C4-2B (cell line): ENCODE measurements around the gene DOC2B.

Experiments used
- H3K27ac ChIP-seq: fragments of 450-650 bp; 2 replicates; pipeline ENCODE4 v1.5.1; 2017
- ZFX ChIP-seq: fragments of 450-650 bp; IDR thresholded peaks from 2 replicates; pipeline ENCODE4 v1.6.1; 2017
- TF ChIP-seq, protein P1 (sequence below): fragments of 450-650 bp; conservative IDR thresholded peaks from 2 replicates; pipeline ENCODE4 v1.5.1; 2017; ENCODE audit warnings: mild to moderate bottlenecking

Gene DOC2B

GRCh38 chr17:187130-187529 is 5.7 kb upstream of the DOC2B start:
- no peak for TF ChIP-seq ZFX
- TF ChIP-seq, protein P1, sequence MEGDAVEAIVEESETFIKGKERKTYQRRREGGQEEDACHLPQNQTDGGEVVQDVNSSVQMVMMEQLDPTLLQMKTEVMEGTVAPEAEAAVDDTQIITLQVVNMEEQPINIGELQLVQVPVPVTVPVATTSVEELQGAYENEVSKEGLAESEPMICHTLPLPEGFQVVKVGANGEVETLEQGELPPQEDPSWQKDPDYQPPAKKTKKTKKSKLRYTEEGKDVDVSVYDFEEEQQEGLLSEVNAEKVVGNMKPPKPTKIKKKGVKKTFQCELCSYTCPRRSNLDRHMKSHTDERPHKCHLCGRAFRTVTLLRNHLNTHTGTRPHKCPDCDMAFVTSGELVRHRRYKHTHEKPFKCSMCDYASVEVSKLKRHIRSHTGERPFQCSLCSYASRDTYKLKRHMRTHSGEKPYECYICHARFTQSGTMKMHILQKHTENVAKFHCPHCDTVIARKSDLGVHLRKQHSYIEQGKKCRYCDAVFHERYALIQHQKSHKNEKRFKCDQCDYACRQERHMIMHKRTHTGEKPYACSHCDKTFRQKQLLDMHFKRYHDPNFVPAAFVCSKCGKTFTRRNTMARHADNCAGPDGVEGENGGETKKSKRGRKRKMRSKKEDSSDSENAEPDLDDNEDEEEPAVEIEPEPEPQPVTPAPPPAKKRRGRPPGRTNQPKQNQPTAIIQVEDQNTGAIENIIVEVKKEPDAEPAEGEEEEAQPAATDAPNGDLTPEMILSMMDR = no peak
- H3K27ac ChIP-seq = no peak overlapping the region

DNA sequence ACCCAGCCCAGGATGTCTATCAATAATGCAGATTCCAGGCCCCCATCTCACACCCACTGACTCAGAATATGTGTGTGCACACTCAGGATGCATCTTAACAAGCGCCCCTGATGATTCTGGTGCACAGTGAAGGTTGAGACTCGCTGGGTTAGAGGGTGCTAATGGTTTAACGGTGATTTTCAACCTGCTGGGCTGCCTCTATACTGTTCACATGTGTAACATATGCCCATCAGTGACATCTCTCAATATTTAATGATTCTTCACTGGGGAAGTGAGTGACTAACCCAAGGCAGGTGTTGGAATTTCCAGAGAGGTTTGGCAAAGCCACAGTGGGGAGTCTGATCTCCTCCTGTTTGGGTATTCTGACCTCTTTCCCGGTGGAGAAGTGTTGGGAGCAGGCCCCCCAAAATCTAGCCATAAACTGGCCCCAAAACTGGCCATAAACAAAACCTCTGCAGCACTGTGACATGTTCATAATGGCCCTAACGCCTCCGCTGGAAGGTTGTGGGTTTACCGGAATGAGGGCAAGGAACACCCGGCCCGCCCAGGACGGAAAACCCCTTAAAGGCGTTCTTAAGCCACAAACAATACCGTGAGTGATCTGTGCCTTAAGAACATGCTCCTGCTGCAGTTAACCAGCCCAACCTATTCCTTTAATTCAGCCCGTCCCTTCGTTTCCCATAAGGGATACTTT is 4.1 kb upstream of the DOC2B start:
- TF ChIP-seq ZFX = no peak
- TF ChIP-seq, protein P1 = no peak
- H3K27ac ChIP-seq = no peak overlapping the region

GRCh38 chr17:183021-183420 is 1.6 kb upstream of the DOC2B start:
- no peak overlapping the region for H3K27ac ChIP-seq
- TF ChIP-seq, protein P1 = no peak
- TF ChIP-seq ZFX = no peak

- no peak for TF ChIP-seq ZFX
- TF ChIP-seq, protein P1 = no peak
- no peak overlapping the region for H3K27ac ChIP-seq
These were observed 751 bp upstream of the DOC2B start for GRCh38 chr17:182050-182751.

DNA sequence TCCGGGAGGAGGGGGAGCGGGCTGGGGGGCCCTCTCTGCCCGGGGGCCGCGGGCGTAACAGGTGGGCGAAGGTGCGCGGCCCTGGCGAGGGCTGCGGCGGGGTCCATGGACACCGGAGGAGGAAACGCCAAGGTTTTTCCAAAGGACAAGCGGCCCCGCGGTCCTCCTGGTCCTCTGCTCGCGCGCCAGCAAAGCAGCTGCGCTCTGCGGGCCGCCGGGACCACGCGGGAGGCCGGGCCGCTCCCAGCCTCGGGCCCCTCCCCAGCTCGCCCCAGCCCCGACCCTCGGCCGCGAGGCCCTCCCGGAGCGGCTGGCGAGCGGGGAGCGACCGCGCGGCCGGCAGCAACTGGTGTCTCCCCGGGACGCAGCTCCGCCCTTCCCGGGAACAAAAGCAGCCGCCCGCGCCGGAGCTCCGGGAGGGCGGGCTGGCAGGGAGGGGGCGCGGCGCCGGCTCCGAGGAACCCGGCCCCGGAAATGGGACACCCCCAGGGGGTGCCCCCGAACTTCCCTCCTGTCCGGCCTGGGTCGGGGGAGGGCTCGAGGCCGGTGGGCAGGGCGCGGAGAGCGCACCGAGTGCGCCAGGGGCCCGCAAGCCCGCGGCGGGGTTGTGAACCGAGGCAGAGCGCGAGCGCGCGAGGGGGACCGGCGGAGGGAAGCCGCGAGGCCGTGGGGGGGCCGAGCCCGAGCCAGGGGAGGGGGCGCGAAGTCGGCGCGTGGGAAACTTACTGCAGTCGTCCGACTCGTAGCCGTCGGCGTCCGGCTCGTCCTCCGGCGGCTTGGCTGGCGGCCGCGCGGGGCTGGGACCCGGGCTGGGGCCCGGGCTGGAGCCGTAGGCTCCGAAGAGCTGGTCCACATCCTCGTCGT is 837 bp downstream of the DOC2B start:
- TF ChIP-seq, protein P1 = no peak
- TF ChIP-seq ZFX = no peak
- no peak overlapping the region for H3K27ac ChIP-seq

DNA sequence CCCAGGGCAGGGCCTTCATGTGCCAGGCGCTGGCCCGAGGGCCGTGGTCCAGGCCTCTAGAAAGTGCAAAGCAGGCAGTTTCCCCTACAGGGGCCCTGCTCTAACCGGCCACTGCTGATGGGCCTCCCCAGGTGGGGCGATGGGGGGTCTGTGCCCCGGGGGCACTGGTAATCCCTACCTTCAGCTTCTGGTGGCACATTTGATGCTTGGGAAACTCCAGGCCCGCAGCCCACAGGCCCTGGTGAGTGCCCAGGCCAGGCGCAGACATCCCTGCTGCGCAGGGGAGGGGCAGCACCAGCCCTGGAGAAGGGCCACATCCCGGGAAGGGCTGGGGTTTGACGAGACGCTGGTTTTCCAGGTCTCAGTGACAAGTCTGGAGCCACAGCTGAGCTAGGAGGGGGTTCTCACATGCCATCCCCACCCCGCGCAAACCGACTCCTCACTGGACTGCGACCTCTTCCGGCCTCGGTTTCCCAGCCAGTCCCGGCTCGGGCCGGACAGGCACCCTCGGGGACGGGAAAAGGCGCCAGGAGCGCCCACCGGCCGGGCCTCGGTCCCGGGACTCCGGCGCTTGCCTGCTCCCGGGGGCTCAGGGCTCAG is 1.6 kb downstream of the DOC2B start:
- TF ChIP-seq, protein P1 = no peak
- TF ChIP-seq ZFX = no peak

More for the DNA sequence above, 1.6 kb downstream of the DOC2B start:
- H3K27ac ChIP-seq = no peak overlapping the region
